Heart right ventricle (tissue), 16 donors: ENCODE measurements around the gene MIB2. TPM values are rescaled to one million over a fixed set of nuclear protein-coding genes. Genes with fewer than 3 reads are reported as not detected.

Source experiments
- ATAC-seq, 8 donors: fragments of 200-7000 bp; cut with Tn5 transposase; one replicate each; pipeline ENCODE4 v1.9.1; 2020; ENCODE audit warnings: mild to moderate bottlenecking in 8 of 8, moderate library complexity in 8 of 8, moderate number of reproducible peaks in 1 of 8
- DNase-seq, 2 donors: peaks; one replicate each; pipeline ENCODE4 v3.0.0-alpha.2; 2020
- H3K27ac ChIP-seq, 10 donors: fragments of 200-600 bp; sonication (generic) in 2 of 10; one replicate each; pipeline versions ENCODE4 v1.5.0 to v1.8.0; 2020 to 2022; ENCODE audit warnings: mild to moderate bottlenecking in 3 of 10
- H3K27me3 ChIP-seq, 7 donors: fragments of 200-600 bp; one replicate each; pipeline ENCODE4 v1.8.0; 2021 to 2022; ENCODE audit warnings: mild to moderate bottlenecking in 2 of 7
- H3K36me3 ChIP-seq, 9 donors: fragments of 200-600 bp; sonication (generic) in 1 of 9; one replicate each; pipeline versions ENCODE4 v1.5.0 to v1.8.0; 2020 to 2022; ENCODE audit warnings: mild to moderate bottlenecking in 2 of 9
- H3K4me1 ChIP-seq, 9 donors: fragments of 200-600 bp; sonication (generic) in 1 of 9; one replicate each; pipeline versions ENCODE4 v1.5.0 to v1.8.0; 2020 to 2022; ENCODE audit warnings: mild to moderate bottlenecking in 4 of 9
- H3K4me3 ChIP-seq, 10 donors: fragments of 200-600 bp; sonication (generic) in 2 of 10; one replicate each; pipeline versions ENCODE4 v1.5.0 to v1.8.0; 2020 to 2022; ENCODE audit warnings: mild to moderate bottlenecking in 7 of 10, moderate library complexity in 2 of 10
- H3K9me3 ChIP-seq, 11 donors: fragments of 200-600 bp in 10 of 11; sonication (generic) in 2 of 11; one replicate each; pipeline versions ENCODE4 v1.5.0 to v1.8.0; 2013 to 2022; ENCODE audit warnings: mild to moderate bottlenecking in 2 of 11, control low read depth in 1 of 11, moderate library complexity in 1 of 11
- CTCF ChIP-seq, 9 donors: fragments of 200-600 bp; sonication (generic) in 2 of 9; IDR thresholded peaks; one replicate each; pipeline versions ENCODE4 v1.5.0 to v1.8.0; 2021 to 2022; ENCODE audit warnings: antibody characterized with exemption in 9 of 9, mild to moderate bottlenecking in 5 of 9, moderate library complexity in 1 of 9
- WGBS, 2 donors: extraction: QIAGEN DNeasy Blood & Tissue Kit; methylation state at CpG; one replicate each; pipeline ENCODE4 v1.1.7; 2013; ENCODE audit warnings: inconsistent platforms in 1 of 2; 5-methylcytosine and 5-hydroxymethylcytosine counted together
- intact Hi-C, 10 donors: fragments of 100-400 bp; cut with DNase I; formaldehyde crosslinking; loops; one replicate each; pipeline versions ENCODE4 v1.11.1 to v1.14.2; 2022
- polyA plus RNA-seq, 2 donors: library from polyadenylated mRNA; stranded (reverse); fragments of 200-250 nt; gene quantifications; one replicate each; pipeline ENCODE4 v1.2.3, GENCODE V29; 2013
- total RNA-seq, 10 donors: library from RNA; stranded (reverse); fragmentation: NEBNext Ultra II Directional in 3 of 10; extraction: Animal tissue kit (Norgen Biotek cat#: 25700) in 3 of 10; gene quantifications; one replicate each; pipeline versions ENCODE4 v1.2.1 to v1.2.4, GENCODE V29; 2021 to 2023
- donor health status: Arrhythmogenic right ventricular cardiomyopathy.
- donor health status: ischemic (EF 13 %, LVEDD 7.1; RV severe dilation, severe dysfunction).
- donor health status: healthy with polysubstance abuse.
- donor health status: DM: no; HTN: yes; CAD: no.
- donor health status: DM: no; HTN: no; CAD: no.
- donor health status: ischemic (EF 25% LVEDD 6.9; RV normal size, moderate dysfunction).
- donor health status: ischemic (EF 25% LVEDD 5.7; RV mildly dilated, moderate dysfunction).
- donor health status: healthy.
- donor health status: DM: yes; HTN: yes; CAD: no.
- donor health status: Ischemic cardiomyopathy.
- donor health status: ischemic (EF 35%, LVEDD 5.7; RV mildly dilated, moderate dysfunction).
- donor health status: nonischemic (EF 11% LVEDD 7.7; RV severe dilation, severe dysfunction).
- donor health status: DM: yes; HTN: yes; CAD: no.
- donor health status: PGD.
- donor health status: ischemic (EF 29% LVEDD 5.4; RV normal size, mild dysfunction).
- donor health status: nonischemic (EF 23%, LVEDD 6.1; RV moderate dilation, normal function).

Gene MIB2
- total and polyA plus RNA-seq, 12 donors: 53.6 to 248 (median 74.7) TPM

GRCh38 chr1:1604374-1605033, 10.8 kb upstream of the MIB2 start:
- intact Hi-C loops: no loop called here
- DNase-seq (no peak), ATAC-seq (no peak)
- Histone ChIP-seq H3K4me1 (peaks cover 0 to 13% (median 7%) of the 10 kb centered on the region in 9 donors), H3K9me3 (no peaks in the 10 kb centered on the region), H3K27me3 (peaks cover 0 to 34% (median 27%) of the 10 kb centered on the region in 7 donors), H3K4me3 (no peak overlapping the region), H3K36me3 (no peaks in the 10 kb centered on the region), H3K27ac (no peak overlapping the region)
- TF ChIP-seq CTCF (IDR thresholded peaks at IDR 0.05): no peak
- 81 to 85% methylated on average over 15 of the region's 15 CpGs for WGBS, 2 donors

GRCh38 chr1:1605034-1605591, 10.2 kb upstream of the MIB2 start:
- Histone ChIP-seq H3K27ac (no peak overlapping the region), H3K36me3 (no peaks in the 10 kb centered on the region), H3K9me3 (no peaks in the 10 kb centered on the region), H3K4me1 (peaks cover 0 to 15% (median 7%) of the 10 kb centered on the region in 9 donors), H3K27me3 (peaks cover 0 to 33% (median 27%) of the 10 kb centered on the region in 7 donors), H3K4me3 (no peak overlapping the region)
- no peak for ATAC-seq
- intact Hi-C loops: no loop called here
- TF ChIP-seq CTCF (IDR thresholded peaks at IDR 0.05): no peak
- no peak for DNase-seq
- WGBS, 2 donors: 71 to 75% methylated on average over 14 of the region's 14 CpGs

GRCh38 chr1:1605724-1606123, 9.6 kb upstream of the MIB2 start:
- H3K27me3 ChIP-seq: peaks cover 0 to 27% (median 21%) of the 10 kb centered on the region in 7 donors
- no peak for TF ChIP-seq CTCF (IDR thresholded peaks at IDR 0.05)
- 89 to 93% methylated on average over 17 of the region's 17 CpGs for WGBS, 2 donors

GRCh38 chr1:1606232-1606631, 9.1 kb upstream of the MIB2 start:
- 79 to 96% methylated on average over 12 to 13 of the region's 13 CpGs for WGBS, 2 donors
- DNase-seq (peak in 1 of 2 donors; percentile 11), ATAC-seq (no peak)
- no peaks in the 10 kb centered on the region for H3K36me3 ChIP-seq
- H3K4me3 ChIP-seq: no peak overlapping the region
- H3K27me3 ChIP-seq: peaks cover 0 to 22% (median 16%) of the 10 kb centered on the region in 7 donors
- H3K9me3 ChIP-seq: no peaks in the 10 kb centered on the region
- peak overlapping the region in 1 of 10 donors; percentile 90 for H3K27ac ChIP-seq
- TF ChIP-seq CTCF (IDR thresholded peaks at IDR 0.05): no peak
- intact Hi-C loops: no loop called here
- H3K4me1 ChIP-seq: peaks cover 0 to 10% (median 0%) of the 10 kb centered on the region in 9 donors

More at GRCh38 chr1:1605724-1606123, 9.6 kb upstream of the MIB2 start:
- intact Hi-C loops: no loop called here
- Histone ChIP-seq H3K9me3 (no peaks in the 10 kb centered on the region), H3K27ac (no peak overlapping the region), H3K4me3 (no peak overlapping the region), H3K36me3 (no peaks in the 10 kb centered on the region), H3K4me1 (peaks cover 0 to 11% (median under 1%) of the 10 kb centered on the region in 9 donors)
- DNase-seq (no peak), ATAC-seq (no peak)
